Activated naive CD8-positive, alpha-beta T cell treated with anti-CD3 and anti-CD28 coated beads, Interleukin-2, amount 50 U/mL, for 24 hours (primary cell): ENCODE results near the gene SND1.

Experiments used
- ATAC-seq: fragments of 150-1000 bp; cut with Tn5 transposase; one replicate; pipeline ENCODE4 v1.10.0; 2021
- DNase-seq: peaks from one replicate; pipeline ENCODE4 v3.0.0; 2021
- H3K27ac Mint-ChIP-seq: one replicate; pipeline ENCODE4 v1.8.0; 2021; ENCODE audit warnings: mild to moderate bottlenecking, mixed read lengths
- H3K27me3 Mint-ChIP-seq: one replicate; pipeline ENCODE4 v1.8.0; 2021; ENCODE audit warnings: mixed read lengths
- H3K36me3 Mint-ChIP-seq: one replicate; pipeline ENCODE4 v1.8.0; 2021; ENCODE audit warnings: low read depth, mixed read lengths
- H3K4me1 Mint-ChIP-seq: one replicate; pipeline ENCODE4 v1.8.0; 2021; ENCODE audit warnings: mixed read lengths
- H3K4me3 Mint-ChIP-seq: one replicate; pipeline ENCODE4 v1.8.0; 2021; ENCODE audit warnings: mild to moderate bottlenecking, moderate library complexity, mixed read lengths
- H3K9me3 Mint-ChIP-seq: one replicate; pipeline ENCODE4 v1.8.0; 2021; ENCODE audit warnings: mixed read lengths

The SND1 gene

GRCh38 chr7:127940381-127941160 lies 288.6 kb downstream of the SND1 start:
- DNase-seq (no peak), ATAC-seq (no peak)
- H3K27ac Mint-ChIP-seq: no peak overlapping the region
- H3K4me3 Mint-ChIP-seq: no peak overlapping the region
- H3K4me1 Mint-ChIP-seq: no peaks in the 10 kb centered on the region
- H3K36me3 Mint-ChIP-seq: peaks cover 37% of the 10 kb centered on the region
- no peaks in the 10 kb centered on the region for H3K27me3 Mint-ChIP-seq
- no peaks in the 10 kb centered on the region for H3K9me3 Mint-ChIP-seq

GRCh38 chr7:127941476-127942210 lies 289.6 kb downstream of the SND1 start:
- Mint-ChIP-seq H3K27me3 (no peaks in the 10 kb centered on the region), H3K36me3 (peaks cover 44% of the 10 kb centered on the region), H3K9me3 (no peaks in the 10 kb centered on the region), H3K4me3 (no peak overlapping the region), H3K27ac (no peak overlapping the region), H3K4me1 (peaks cover 2% of the 10 kb centered on the region)
- DNase-seq (no peak), ATAC-seq (no peak)

DNA sequence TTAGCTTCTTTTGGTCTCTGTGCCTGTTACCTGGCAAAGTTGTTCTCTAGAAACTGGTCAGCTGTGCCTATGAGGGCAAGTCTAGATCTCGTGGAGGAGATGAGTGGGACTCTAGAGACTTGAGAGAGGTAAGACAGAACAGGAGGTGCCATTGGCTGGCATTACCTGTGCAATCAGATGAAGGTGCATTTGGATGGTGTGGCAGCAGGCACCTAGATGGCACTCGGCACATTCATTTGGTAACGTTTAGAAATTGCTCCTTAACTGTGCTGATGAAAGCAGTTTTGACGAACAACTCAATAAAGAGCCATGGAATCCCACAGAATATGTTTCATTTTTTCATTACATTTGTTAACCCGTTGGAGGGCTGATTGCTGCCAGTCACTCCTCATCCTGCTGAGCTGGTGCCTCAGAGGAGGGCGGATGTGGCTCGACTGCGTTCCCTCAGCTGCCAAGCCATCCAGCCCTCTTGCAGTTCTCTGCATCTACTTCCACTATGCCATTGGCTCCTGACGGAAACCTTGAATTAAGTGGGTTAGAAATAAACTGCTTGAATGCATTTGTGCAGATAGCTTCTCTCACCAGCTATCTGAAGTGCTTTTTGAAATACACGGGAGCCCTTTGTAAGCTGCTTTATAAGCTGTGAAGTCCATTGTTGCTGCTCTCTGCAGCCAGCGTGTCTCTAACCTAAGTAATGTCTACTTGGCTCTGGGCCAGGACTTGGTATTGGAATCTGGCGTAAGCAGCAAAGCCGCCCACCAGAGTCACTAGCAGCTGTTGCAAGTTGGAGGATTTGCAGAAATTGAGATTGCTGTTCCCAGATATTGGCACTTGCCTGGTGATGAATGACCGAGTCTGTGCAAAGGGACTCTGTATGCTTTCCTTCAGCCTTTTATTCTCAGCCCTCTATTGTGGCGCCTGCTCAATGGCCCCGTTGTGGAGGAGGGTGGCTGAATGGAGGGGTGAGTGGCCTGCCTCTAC lies 291.8 kb downstream of the SND1 start:
- Mint-ChIP-seq H3K36me3 (peaks cover 54% of the 10 kb centered on the region), H3K4me1 (peaks cover 4% of the 10 kb centered on the region), H3K27me3 (no peaks in the 10 kb centered on the region), H3K4me3 (no peak overlapping the region), H3K27ac (no peak overlapping the region), H3K9me3 (no peaks in the 10 kb centered on the region)
- DNase-seq (no peak), ATAC-seq (no peak)

DNA sequence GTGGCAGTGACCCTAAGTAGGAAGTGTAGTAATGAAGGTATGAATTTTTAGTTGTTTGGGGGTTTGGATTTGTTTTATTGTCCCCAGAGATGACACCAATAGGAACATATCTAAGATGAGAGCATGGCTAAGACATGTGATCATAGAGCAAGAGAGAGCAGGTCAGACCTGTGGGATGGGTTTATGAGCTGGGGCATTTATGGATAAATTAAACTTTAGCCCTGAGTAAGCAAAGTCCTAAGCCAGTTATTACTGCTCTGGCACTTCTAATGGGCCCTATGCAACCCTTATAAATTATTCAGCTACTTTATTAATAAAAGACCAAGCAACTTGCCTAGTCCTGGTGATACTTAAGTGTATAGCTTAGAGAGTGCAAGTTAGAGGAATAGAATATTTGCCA lies 294.1 kb downstream of the SND1 start:
- no peak for ATAC-seq
- Mint-ChIP-seq H3K4me1 (peaks cover 6% of the 10 kb centered on the region), H3K9me3 (no peaks in the 10 kb centered on the region), H3K4me3 (no peak overlapping the region), H3K27me3 (no peaks in the 10 kb centered on the region), H3K36me3 (peaks cover 54% of the 10 kb centered on the region), H3K27ac (no peak overlapping the region)
- no peak for DNase-seq

- Mint-ChIP-seq H3K36me3 (peaks cover 49% of the 10 kb centered on the region), H3K9me3 (no peaks in the 10 kb centered on the region), H3K4me3 (no peak overlapping the region), H3K4me1 (peaks cover 6% of the 10 kb centered on the region), H3K27ac (no peak overlapping the region), H3K27me3 (no peaks in the 10 kb centered on the region)
- no peak for ATAC-seq
- no peak for DNase-seq
Measured at GRCh38 chr7:127946847-127947246, 294.9 kb downstream of the SND1 start.

GRCh38 chr7:127948312-127948711 lies 296.3 kb downstream of the SND1 start:
- H3K9me3 Mint-ChIP-seq: no peaks in the 10 kb centered on the region
- ATAC-seq: no peak
- no peak overlapping the region for H3K4me3 Mint-ChIP-seq
- H3K4me1 Mint-ChIP-seq: peaks cover 6% of the 10 kb centered on the region
- H3K27ac Mint-ChIP-seq: no peak overlapping the region
- no peak for DNase-seq
- H3K36me3 Mint-ChIP-seq: peaks cover 45% of the 10 kb centered on the region
- no peaks in the 10 kb centered on the region for H3K27me3 Mint-ChIP-seq

DNA sequence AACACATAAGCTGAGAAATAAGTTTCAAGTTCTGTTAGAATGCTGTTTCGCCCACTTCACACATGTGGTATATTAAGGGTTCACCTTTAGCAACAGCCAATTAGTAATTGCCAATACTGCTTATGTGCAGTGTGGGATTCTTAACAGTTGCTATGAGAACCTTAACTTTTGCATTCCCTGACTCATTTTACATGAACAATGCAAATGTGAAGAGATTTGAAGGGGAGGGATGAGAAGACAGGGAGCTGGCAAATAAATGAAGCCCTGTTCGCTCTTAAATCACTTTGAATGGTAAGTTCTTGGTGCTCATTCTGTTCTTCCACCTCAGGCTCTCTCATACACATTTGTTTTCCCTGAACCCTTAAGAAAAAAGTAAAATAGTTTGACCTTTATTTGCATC lies 296.9 kb downstream of the SND1 start:
- H3K9me3 Mint-ChIP-seq: no peaks in the 10 kb centered on the region
- H3K36me3 Mint-ChIP-seq: peaks cover 42% of the 10 kb centered on the region
- H3K4me3 Mint-ChIP-seq: no peak overlapping the region
- peaks cover 6% of the 10 kb centered on the region for H3K4me1 Mint-ChIP-seq
- DNase-seq (no peak), ATAC-seq (no peak)
- no peak overlapping the region for H3K27ac Mint-ChIP-seq
- H3K27me3 Mint-ChIP-seq: no peaks in the 10 kb centered on the region

GRCh38 chr7:127949769-127950222 lies 297.8 kb downstream of the SND1 start:
- peaks cover 35% of the 10 kb centered on the region for H3K36me3 Mint-ChIP-seq
- no peak overlapping the region for H3K4me3 Mint-ChIP-seq
- DNase-seq: no peak

DNA sequence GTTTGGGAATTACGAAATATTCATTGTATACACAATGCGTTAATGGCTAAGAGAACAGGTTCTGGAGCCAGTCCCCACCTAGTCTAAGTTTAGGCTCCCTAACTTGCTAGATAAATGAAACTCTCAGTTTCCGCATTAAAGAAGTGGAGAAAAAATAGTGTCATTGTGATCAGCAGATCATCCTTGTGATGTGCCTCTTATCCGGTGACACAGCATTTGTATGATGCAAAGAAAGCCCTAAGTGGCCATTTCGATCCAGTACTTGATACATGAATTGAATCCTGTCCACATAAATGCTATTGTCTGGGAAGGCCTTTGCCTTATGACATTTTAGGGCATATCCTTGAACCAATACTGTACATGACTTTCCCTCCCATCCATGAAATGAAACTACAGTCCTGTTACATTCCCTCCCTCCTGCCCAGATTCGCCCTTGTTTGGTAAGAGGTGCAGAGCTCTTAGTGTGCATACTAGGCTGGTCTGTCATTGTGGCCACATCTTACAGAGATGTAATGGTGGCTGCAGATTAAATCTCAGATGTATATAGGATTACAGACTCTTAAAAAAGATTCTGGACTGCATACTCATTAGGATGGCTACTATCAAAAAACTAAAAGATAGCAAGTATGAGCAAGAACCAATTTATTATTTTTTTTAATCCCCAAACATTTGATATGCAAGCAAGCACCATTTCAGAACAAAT lies 298.4 kb downstream of the SND1 start:
- Mint-ChIP-seq H3K36me3 (peaks cover 34% of the 10 kb centered on the region), H3K4me3 (no peak overlapping the region), H3K9me3 (no peaks in the 10 kb centered on the region), H3K27ac (no peak overlapping the region), H3K4me1 (peaks cover 6% of the 10 kb centered on the region), H3K27me3 (no peaks in the 10 kb centered on the region)
- ATAC-seq (no peak), DNase-seq (no peak)

More at GRCh38 chr7:127949769-127950222, 297.8 kb downstream of the SND1 start:
- H3K9me3 Mint-ChIP-seq: no peaks in the 10 kb centered on the region
- no peak overlapping the region for H3K27ac Mint-ChIP-seq
- no peak for ATAC-seq
- H3K4me1 Mint-ChIP-seq: peaks cover 6% of the 10 kb centered on the region
- no peaks in the 10 kb centered on the region for H3K27me3 Mint-ChIP-seq

- Mint-ChIP-seq H3K4me3 (no peak overlapping the region), H3K27ac (no peak overlapping the region), H3K27me3 (no peaks in the 10 kb centered on the region), H3K4me1 (peaks cover 2% of the 10 kb centered on the region), H3K36me3 (peaks cover 22% of the 10 kb centered on the region), H3K9me3 (no peaks in the 10 kb centered on the region)
- no peak for DNase-seq
- ATAC-seq: no peak
Measured at GRCh38 chr7:127953423-127954356, 301.7 kb downstream of the SND1 start.

DNA sequence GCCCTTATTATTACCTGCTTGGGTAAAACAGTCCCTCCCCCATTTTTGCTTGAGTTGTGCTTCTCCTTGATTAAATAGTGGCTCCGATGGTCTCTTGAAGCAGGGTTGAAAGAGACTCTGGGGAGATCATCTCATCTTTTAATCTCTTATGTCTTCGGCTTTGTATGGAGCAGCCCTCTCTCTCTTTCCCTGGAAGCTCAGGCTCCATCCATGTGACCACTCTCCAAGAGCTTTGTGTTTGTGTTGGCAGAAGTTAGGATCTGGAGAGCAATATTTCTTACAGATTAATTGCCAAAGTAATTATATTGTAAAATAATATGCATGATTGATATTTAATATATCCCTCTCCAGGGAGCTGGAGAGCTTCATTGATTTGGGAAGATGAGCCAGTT lies 302.4 kb downstream of the SND1 start:
- H3K36me3 Mint-ChIP-seq: peaks cover 17% of the 10 kb centered on the region
- no peaks in the 10 kb centered on the region for H3K27me3 Mint-ChIP-seq
- DNase-seq (no peak), ATAC-seq (no peak)
- H3K4me3 Mint-ChIP-seq: no peak overlapping the region
- no peaks in the 10 kb centered on the region for H3K9me3 Mint-ChIP-seq
- H3K4me1 Mint-ChIP-seq: peaks cover under 1% of the 10 kb centered on the region
- no peak overlapping the region for H3K27ac Mint-ChIP-seq

- H3K9me3 Mint-ChIP-seq: no peaks in the 10 kb centered on the region
- no peak overlapping the region for H3K27ac Mint-ChIP-seq
- H3K4me1 Mint-ChIP-seq: peaks cover 7% of the 10 kb centered on the region
- H3K4me3 Mint-ChIP-seq: no peak overlapping the region
- ATAC-seq: no peak
- H3K27me3 Mint-ChIP-seq: no peaks in the 10 kb centered on the region
- H3K36me3 Mint-ChIP-seq: peaks cover 24% of the 10 kb centered on the region
- no peak for DNase-seq
Measured at GRCh38 chr7:127955051-127955531, 303.1 kb downstream of the SND1 start.

- Mint-ChIP-seq H3K36me3 (peaks cover 44% of the 10 kb centered on the region), H3K4me1 (peaks cover 9% of the 10 kb centered on the region), H3K9me3 (peaks cover 4% of the 10 kb centered on the region), H3K4me3 (no peak overlapping the region), H3K27ac (no peak overlapping the region), H3K27me3 (no peaks in the 10 kb centered on the region)
- no peak for DNase-seq
- no peak for ATAC-seq
Measured at GRCh38 chr7:127957886-127958285, 305.9 kb downstream of the SND1 start.
